Measurements from ENCODE around the gene AMPH. TPM values are rescaled to one million over a fixed set of nuclear protein-coding genes. Genes with fewer than 3 reads are reported as not detected.

Gene AMPH
- 32.4 and 33.7 TPM in 2 replicates for total RNA-seq
- long read RNA-seq, transcript AMPH-202 (21 exons, 3,418 nt) = minor isoform, 9 of 88 reads
- long read RNA-seq, transcript AMPH-201 (20 exons, 3,145 nt) = major isoform, 23 of 88 reads
- long read RNA-seq, partial matches to known transcripts = 23 of 88 reads
- long read RNA-seq, other reads (novel, unspliced or antisense) = 33 of 88 reads

DNA sequence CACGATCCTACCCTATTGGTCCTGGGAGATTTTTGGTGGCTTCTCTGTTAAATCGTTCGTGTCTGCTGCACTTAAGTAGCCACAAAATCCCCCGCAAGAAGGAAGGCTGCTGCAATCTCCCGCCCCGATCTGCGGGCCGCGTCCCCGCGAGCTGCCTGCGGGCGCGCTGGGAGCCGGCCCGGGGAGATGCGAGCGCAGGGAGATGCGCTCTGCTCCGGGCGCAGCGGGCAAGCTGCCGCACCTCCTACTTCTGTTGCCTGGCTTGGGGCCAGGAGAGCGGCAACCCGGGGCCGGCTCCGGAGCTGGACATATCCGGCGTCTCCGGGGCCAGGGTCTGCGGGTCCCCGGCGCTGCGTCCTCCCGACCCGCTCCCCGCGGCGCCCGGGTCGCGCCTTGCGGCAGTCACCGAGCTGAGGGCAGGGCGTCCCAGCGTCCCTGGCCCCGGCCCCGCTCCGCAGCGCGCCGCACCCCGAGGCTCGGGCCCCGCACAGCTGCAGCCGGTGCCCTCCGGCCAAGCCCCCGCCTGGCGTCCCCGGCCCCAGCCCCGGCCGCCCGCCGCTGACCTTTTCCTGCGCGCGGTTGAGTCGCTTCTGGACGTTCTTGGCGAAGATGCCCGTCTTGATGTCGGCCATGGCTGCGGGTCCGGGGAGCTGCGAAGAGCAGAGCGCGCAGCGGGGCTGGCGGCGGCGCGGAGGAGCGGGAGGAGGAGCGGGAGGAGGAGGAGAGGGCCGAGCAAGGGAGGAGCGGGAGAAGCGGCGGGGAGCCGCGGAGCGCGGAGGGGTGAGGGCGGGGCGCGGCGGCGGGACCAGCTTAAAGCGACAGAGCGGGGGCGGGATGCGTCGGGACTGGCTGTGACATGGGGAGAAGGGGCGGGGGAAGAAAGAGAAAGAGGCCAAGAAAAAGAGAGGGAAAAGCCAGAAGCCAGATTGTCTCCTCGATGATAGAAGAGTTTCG is at the start of gene AMPH:
AMPH (minus strand) TSS at position 654 of the 954 bp plus-strand sequence; CDS start at position 632, 22 bp downstream.
- no peaks in the 10 kb centered on the region for H3K9me3 Mint-ChIP-seq
- H3K4me3 Mint-ChIP-seq = peak within 1 kb of the TSS; percentile 91
- peak within 1 kb of the TSS; percentile 96 for H3K27ac Mint-ChIP-seq (ENCODE audit: unreplicated experiment)
- H3K36me3 Mint-ChIP-seq (ENCODE audit: low read depth) = no peaks in the 10 kb centered on the region
- peaks cover 19% of the 10 kb centered on the region for H3K4me1 Mint-ChIP-seq
- DNase-seq (ENCODE audit: low read depth, low spot score) = peak; percentile 71
- H3K27me3 Mint-ChIP-seq (ENCODE audit: low read depth) = peaks cover 29% of the 10 kb centered on the region
- TF ChIP-seq, protein P1, sequence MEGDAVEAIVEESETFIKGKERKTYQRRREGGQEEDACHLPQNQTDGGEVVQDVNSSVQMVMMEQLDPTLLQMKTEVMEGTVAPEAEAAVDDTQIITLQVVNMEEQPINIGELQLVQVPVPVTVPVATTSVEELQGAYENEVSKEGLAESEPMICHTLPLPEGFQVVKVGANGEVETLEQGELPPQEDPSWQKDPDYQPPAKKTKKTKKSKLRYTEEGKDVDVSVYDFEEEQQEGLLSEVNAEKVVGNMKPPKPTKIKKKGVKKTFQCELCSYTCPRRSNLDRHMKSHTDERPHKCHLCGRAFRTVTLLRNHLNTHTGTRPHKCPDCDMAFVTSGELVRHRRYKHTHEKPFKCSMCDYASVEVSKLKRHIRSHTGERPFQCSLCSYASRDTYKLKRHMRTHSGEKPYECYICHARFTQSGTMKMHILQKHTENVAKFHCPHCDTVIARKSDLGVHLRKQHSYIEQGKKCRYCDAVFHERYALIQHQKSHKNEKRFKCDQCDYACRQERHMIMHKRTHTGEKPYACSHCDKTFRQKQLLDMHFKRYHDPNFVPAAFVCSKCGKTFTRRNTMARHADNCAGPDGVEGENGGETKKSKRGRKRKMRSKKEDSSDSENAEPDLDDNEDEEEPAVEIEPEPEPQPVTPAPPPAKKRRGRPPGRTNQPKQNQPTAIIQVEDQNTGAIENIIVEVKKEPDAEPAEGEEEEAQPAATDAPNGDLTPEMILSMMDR (conservative IDR thresholded peaks at IDR 0.05) = no peak

DNA sequence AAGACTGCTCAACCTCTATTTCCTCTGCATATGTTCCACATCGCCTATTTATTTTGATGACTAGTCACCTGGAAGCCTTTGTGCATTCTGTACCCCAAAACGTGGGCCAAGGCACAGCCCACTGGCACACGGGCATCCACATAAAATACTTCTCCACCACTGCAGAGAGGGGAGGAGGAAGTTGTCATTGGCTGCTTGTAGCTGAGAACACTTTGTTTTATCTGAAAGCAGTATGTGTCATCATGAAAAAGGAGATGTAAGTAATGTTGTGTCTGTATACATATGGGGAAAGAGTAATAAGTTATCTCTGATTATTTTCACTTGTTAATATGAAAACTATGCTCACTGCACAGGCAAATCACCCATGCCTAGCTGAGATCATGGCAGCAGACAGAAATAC is 48.2 kb upstream of the AMPH start:
- H3K27ac Mint-ChIP-seq (ENCODE audit: unreplicated experiment) = no peak overlapping the region
- no peak overlapping the region for H3K4me3 Mint-ChIP-seq
- DNase-seq (ENCODE audit: low read depth, low spot score) = no peak
- H3K9me3 Mint-ChIP-seq = no peaks in the 10 kb centered on the region
- H3K4me1 Mint-ChIP-seq = peaks cover 4% of the 10 kb centered on the region
- no peaks in the 10 kb centered on the region for H3K27me3 Mint-ChIP-seq (ENCODE audit: low read depth)
- TF ChIP-seq, protein P1 (conservative IDR thresholded peaks at IDR 0.05) = no peak
- H3K36me3 Mint-ChIP-seq (ENCODE audit: low read depth) = no peaks in the 10 kb centered on the region

- no peaks in the 10 kb centered on the region for H3K27me3 Mint-ChIP-seq (ENCODE audit: low read depth)
- H3K4me1 Mint-ChIP-seq = peaks cover 4% of the 10 kb centered on the region
- H3K4me3 Mint-ChIP-seq = no peak overlapping the region
- DNase-seq (ENCODE audit: low read depth, low spot score) = no peak
- TF ChIP-seq, protein P1 (conservative IDR thresholded peaks at IDR 0.05) = no peak
- no peaks in the 10 kb centered on the region for H3K36me3 Mint-ChIP-seq (ENCODE audit: low read depth)
- H3K27ac Mint-ChIP-seq (ENCODE audit: unreplicated experiment) = no peak overlapping the region
- no peaks in the 10 kb centered on the region for H3K9me3 Mint-ChIP-seq
Measured at GRCh38 chr7:38678698-38679054, 47.5 kb upstream of the AMPH start.

DNA sequence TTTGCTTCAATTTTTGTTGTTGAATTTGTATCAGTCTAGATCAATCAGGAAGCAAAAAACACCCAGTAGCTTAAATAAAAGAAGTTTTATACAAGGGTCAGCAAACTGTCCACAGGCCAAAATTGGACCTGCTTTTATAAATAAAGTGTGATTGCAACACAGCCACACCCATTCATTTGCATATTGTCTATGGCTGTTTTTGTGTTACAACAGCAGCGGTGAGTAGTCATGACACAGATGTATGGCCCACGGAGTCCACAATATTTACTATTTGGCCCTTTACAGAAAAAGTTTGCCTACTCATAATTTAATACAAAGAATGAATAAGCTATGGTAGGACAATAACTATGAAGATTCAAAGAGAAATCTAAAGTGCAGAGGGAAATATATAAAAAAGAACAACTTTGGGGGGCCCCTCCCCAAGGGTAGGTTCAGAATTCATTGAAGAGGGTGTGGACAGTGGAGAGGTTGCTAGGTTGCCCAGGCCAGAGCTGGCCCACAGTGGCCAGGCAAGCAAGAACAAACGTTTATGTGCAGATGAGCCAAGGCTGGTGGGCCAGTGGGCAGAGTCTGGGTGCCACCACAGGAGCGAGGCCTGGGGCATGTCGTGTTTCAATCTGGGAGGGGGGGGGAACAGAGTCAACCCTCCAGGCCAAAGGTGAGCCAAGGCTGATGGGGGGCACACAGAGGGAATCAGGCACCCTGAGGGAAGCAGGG is 47.0 kb upstream of the AMPH start:
- Mint-ChIP-seq H3K36me3 (ENCODE audit: low read depth) (no peaks in the 10 kb centered on the region), H3K4me1 (peaks cover 2% of the 10 kb centered on the region), H3K4me3 (no peak overlapping the region), H3K27me3 (ENCODE audit: low read depth) (no peaks in the 10 kb centered on the region), H3K27ac (ENCODE audit: unreplicated experiment) (no peak overlapping the region), H3K9me3 (no peaks in the 10 kb centered on the region)
- no peak for DNase-seq (ENCODE audit: low read depth, low spot score)
- TF ChIP-seq, protein P1 (conservative IDR thresholded peaks at IDR 0.05) = no peak

DNA sequence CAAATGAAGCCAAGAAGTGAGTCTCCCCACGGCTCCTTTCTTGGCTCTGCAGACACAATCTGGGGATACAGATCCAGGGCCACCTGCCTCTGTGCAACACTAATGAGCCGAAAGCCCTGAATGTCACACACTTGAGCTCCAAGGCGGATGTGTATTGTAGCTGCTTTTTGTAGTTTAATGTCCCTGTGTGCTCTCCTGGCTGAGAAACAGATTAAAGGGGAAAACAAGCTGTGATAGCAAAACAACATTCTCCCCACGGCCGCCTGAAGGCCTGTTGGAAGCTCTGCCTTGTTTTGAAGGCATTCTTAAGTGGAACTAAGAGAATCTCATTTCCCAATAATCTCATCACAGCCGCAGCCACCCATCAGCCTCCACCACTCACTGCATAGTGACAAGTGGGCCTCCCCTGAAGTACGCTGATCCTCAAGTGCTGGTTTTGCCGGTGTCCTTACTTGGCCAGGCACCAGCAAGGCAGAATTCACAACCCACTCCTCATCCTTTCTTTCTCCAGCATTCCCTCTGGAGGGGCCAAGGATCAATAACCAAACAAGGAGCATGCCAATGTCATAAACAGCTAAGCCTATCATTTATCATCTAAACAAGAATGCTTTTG is 44.4 kb upstream of the AMPH start:
- TF ChIP-seq, protein P1 (conservative IDR thresholded peaks at IDR 0.05) = no peak
- no peaks in the 10 kb centered on the region for H3K9me3 Mint-ChIP-seq
- H3K4me3 Mint-ChIP-seq = no peak overlapping the region
- no peak for DNase-seq (ENCODE audit: low read depth, low spot score)
- H3K4me1 Mint-ChIP-seq = no peaks in the 10 kb centered on the region
- no peak overlapping the region for H3K27ac Mint-ChIP-seq (ENCODE audit: unreplicated experiment)
- no peaks in the 10 kb centered on the region for H3K36me3 Mint-ChIP-seq (ENCODE audit: low read depth)
- no peaks in the 10 kb centered on the region for H3K27me3 Mint-ChIP-seq (ENCODE audit: low read depth)

Data from neural crest cell (in vitro differentiated cells).